Renal cortical epithelial cell (primary cell): ENCODE results near the gene AJAP1. TPM values are rescaled to one million over a fixed set of nuclear protein-coding genes. Genes with fewer than 3 reads are reported as not detected.

Experiments used
- DNase-seq: peaks from one replicate; pipeline ENCODE4 v3.0.0-alpha.2; 2011; ENCODE audit warnings: low read depth
- total RNA-seq: library from RNA; depleted of rRNA; stranded (reverse); fragments of >200 nt; gene quantifications from 2 replicates; pipeline ENCODE4 v1.2.3, GENCODE V29; 2014

AJAP1 gene
- total RNA-seq, 1 donor from 2014 or later: 12.2 TPM

- DNase-seq: no peak
Observed at GRCh38 chr1:4771721-4772120, 117.3 kb downstream of the AJAP1 start.

- DNase-seq: no peak
Observed at GRCh38 chr1:4772294-4773010, 118.0 kb downstream of the AJAP1 start.

GRCh38 chr1:4773226-4773625 lies 118.8 kb downstream of the AJAP1 start:
- no peak for DNase-seq

GRCh38 chr1:4775506-4775905 lies 121.1 kb downstream of the AJAP1 start:
- DNase-seq: no peak

- no peak for DNase-seq
Observed at GRCh38 chr1:4778056-4778455, 123.6 kb downstream of the AJAP1 start.

GRCh38 chr1:4781646-4782045 lies 127.2 kb downstream of the AJAP1 start:
- no peak for DNase-seq

GRCh38 chr1:4784761-4785160 lies 130.4 kb downstream of the AJAP1 start:
- no peak for DNase-seq

- no peak for DNase-seq
Observed at GRCh38 chr1:4786055-4786454, 131.6 kb downstream of the AJAP1 start.

GRCh38 chr1:4787551-4787950 lies 133.1 kb downstream of the AJAP1 start:
- DNase-seq: no peak

- DNase-seq: no peak
Observed at GRCh38 chr1:4792565-4792964, 138.2 kb downstream of the AJAP1 start.

- DNase-seq: no peak
Observed at GRCh38 chr1:4794020-4794780, 139.8 kb downstream of the AJAP1 start.

GRCh38 chr1:4796161-4797015 lies 142.0 kb downstream of the AJAP1 start:
- no peak for DNase-seq

GRCh38 chr1:4797016-4797410 lies 142.6 kb downstream of the AJAP1 start:
- no peak for DNase-seq

- no peak for DNase-seq
Observed at GRCh38 chr1:4797429-4797828, 143.0 kb downstream of the AJAP1 start.

GRCh38 chr1:4801192-4801924 lies 146.9 kb downstream of the AJAP1 start:
- no peak for DNase-seq

GRCh38 chr1:4802024-4802423 lies 147.6 kb downstream of the AJAP1 start:
- DNase-seq: no peak

- no peak for DNase-seq
Observed at GRCh38 chr1:4803335-4803734, 148.9 kb downstream of the AJAP1 start.

- DNase-seq: no peak
Observed at GRCh38 chr1:4805987-4806386, 151.6 kb downstream of the AJAP1 start.

- DNase-seq: no peak
Observed at GRCh38 chr1:4820543-4820942, 166.1 kb downstream of the AJAP1 start.

- DNase-seq: peak; percentile 29
Observed at GRCh38 chr1:4825800-4826450, 171.5 kb downstream of the AJAP1 start.

- no peak for DNase-seq
Observed at GRCh38 chr1:4830707-4831106, 176.3 kb downstream of the AJAP1 start.
